ENCODE results near the gene TRDMT1. TPM values are rescaled to one million over a fixed set of nuclear protein-coding genes. Genes with fewer than 3 reads are reported as not detected.

Gene TRDMT1
- total RNA-seq, 1 donor from 2014 or later: 28.1 TPM

DNA sequence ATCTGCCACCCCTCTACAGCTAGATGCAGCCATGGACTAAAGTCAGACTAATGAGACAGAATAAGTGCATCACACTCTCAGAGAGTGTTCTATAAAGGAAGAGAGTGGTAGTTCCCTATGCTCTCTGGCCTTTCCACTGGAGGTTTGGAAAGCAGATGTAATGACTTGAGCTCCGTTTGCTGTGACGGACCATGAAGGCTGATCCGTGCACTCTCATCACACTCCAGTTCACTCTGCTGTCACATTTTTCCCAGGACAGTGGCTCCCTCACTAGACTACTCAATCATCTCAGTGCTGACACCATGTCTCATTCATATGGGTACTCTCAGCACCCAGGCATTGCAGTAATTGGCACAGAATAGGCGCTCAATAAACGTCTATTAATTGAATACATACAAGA, 20.4 kb downstream of the TRDMT1 start:
- DNase-seq (ENCODE audit: low spot score in 2 of 2): no peak
- FAIRE-seq: no peak

DNA sequence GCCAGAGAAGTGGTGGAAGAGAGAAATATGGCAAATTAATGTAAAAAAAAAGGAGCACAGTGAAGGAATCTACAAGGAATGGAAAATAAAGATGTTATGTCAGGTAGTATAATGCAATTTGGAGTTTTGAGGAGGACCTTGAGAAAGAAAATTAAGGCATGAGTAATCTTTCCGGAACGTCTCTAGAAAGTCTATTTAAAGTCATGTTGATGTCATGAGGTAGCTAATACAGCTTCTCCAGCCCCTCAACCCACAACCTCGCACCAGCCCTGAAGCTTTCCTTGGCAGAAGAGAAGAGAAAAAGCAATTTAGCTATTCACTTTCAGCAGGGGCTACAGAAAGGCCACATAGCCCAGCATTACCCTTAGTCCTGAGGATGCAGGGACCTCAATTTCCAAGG, 22.5 kb downstream of the TRDMT1 start:
- no peak for FAIRE-seq
- no peak for DNase-seq (ENCODE audit: low spot score in 2 of 2)

DNA sequence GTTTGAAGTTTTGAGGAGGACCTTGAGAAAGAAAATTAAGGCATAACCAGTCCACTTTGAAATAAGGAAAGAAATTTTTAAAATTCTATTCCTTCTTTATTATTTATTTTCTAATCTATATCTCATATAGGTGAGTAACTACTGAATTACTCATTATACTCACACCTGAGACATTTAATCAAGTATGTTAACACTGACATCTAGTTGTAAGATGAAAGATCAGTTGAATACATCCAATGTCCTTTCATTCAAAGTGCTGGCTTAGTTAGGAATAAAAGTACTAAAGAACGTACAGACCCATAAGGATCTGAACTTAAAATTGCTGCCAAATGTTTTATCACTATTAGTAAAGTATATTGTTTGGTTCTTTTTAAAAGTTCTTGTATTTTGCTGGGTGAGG, 23.5 kb downstream of the TRDMT1 start:
- DNase-seq (ENCODE audit: low spot score in 2 of 2): no peak
- no peak for FAIRE-seq

DNA sequence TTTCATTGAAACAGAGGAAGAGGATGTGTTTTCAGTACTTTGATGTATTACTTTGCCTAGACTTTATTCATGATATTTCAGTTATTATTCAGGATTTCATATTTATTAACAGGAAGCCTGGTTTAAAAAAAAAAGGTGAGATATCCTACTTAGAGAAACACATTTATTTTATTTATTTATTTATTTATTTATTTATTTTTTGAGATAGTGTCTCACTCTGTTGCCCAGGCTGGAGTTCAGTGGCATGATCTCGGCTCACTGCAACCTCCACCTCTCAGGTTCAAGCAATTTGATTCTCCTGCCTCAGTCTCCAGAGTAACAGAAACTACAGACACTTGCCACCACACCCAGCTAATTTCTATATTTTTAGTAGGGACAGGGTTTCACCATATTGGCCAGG, 24.5 kb downstream of the TRDMT1 start:
- no peak for DNase-seq (ENCODE audit: low spot score in 2 of 2)
- no peak for FAIRE-seq

DNA sequence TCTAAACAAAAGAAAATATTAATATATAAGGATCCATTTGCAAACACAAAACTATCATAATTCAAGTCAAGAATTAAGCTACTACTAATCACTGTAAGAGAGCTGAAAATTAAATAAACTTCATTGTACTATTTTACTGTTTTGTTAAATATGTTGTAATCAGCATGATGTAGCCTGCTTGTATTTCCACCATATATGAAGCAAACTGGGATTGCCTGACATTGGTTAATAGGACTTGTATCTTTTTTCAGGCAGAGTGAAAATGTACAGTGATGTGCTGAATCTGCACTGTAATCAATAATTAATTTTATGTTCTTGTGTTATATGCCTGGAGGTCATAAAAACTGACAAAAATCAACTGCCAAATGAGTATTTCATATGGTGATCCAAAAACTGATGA, 25.4 kb downstream of the TRDMT1 start:
- DNase-seq (ENCODE audit: low spot score in 2 of 2): no peak
- no peak for FAIRE-seq

DNA sequence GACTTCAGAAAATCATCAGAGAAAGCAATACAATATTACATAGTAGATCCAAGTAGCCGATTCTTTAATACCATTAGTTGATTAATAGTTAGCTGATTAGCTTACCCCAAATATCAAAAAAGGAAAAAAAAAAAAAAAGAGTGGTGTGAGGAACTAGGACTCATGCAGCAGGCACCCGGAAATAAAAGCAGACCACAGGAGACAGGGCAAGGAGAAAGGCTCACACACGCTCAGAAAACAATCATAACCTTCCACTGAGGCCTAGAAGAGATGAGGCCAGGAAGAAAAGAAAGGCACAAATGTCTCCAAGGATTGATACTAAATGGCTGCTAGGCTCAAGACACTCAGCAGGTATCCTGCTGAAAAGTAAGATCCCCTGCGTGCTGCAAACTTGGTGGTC, 25.9 kb downstream of the TRDMT1 start:
- FAIRE-seq (no peak), DNase-seq (ENCODE audit: low spot score in 2 of 2) (no peak)

DNA sequence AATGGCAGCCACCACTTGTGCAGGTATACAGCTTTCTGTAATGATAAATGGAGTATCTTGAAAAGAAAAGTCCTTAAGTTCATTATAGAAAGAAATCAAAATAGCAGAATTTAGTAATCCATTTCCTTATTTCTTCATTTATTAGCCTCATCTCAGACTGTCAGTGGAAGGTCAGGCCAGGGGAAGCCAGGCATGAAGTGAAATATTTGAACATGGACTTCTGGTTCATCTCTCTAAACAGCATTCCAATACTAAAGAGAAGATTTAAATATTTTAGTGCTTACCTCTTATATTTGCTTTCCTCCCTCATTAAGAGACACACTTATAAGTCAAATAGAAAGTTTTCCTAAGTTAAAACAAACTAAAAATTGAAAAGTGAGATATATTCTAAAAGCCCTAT, 26.8 kb downstream of the TRDMT1 start:
- no peak for DNase-seq (ENCODE audit: low spot score in 2 of 2)
- FAIRE-seq: no peak

DNA sequence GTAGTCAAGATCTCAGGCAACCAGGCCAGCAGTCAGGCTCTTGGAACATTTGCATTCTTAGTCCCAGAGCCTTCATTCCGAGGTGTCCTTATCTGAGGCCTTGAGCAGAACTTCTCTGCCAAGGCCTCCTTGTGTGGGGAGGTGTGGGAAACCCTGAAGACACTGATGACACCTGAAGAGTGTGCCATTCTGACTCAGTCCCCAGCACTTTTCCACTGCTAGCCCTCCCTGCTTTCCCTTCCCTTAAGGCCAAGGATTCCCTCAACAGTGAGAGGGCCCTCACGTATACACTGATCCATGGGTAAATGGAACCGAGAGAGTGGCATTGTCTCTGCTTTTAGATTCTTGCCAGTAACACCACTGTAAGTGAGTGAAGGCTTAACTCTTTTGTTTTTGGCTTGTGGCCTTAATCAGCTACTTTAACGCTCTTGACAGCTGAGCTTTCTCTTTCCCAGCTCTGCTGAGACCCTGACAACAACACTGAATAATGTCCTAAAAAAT, 30.3 kb downstream of the TRDMT1 start:
- FAIRE-seq (no peak), DNase-seq (ENCODE audit: low spot score in 2 of 2) (no peak)

DNA sequence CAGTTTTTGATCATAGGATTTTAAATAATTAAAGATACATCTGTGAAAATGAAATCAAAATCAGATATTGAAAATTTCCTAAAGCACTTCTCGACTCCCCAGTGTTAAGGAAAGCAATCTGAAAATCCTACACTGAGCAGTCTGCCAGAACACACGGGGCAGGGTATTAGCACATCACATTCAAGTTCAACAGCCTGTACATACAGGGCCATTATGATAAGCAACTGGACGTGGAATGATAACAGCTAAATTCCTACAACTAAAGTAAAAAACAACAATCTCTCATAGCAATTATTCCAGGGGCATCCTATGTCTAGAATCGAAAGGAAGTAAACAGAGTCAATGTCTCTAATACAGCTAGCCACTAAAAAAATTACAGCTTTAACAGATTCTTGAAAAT, 31.7 kb downstream of the TRDMT1 start:
- DNase-seq (ENCODE audit: low spot score in 2 of 2) (no peak), FAIRE-seq (no peak)

DNA sequence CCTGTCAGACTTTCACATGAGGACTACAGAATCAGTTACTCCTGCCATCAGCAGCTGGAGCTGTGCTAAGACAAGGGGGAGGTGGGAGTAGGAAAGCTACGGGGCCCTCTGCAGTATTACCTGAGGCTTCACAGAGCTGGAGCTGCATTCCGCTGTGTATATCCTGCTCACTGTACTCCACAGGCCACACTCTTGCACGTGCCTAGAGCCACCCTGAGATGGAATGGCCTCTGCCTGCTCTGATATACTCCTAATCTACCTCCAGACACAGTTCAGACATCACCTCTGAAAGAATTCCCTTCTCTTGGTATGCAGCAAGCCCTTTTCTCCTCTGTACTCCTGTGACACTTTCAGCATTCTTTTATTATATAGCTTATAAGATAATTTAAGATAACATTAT, 34.8 kb downstream of the TRDMT1 start:
- DNase-seq (ENCODE audit: low spot score in 2 of 2) (no peak), FAIRE-seq (no peak)

DNA sequence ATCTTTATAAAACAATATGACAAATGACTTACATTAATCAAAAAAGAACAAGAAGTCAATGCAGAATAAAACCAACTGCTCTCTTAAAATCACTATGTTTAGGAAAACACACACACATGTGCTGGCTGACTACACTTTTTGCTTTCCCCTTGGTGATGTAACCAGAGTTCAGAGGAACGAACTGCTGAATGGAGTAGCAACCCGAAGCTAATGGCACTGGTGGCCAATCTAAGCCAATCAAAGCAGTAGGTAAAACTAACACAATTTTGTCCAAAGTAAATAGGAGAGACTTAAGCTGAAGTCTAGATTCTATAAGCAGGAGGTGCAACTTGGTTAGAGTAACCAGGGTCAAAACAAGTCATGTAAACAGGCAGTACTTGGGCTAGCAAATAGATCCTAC, 38.6 kb downstream of the TRDMT1 start:
- FAIRE-seq (no peak), DNase-seq (ENCODE audit: low spot score in 2 of 2) (no peak)

DNA sequence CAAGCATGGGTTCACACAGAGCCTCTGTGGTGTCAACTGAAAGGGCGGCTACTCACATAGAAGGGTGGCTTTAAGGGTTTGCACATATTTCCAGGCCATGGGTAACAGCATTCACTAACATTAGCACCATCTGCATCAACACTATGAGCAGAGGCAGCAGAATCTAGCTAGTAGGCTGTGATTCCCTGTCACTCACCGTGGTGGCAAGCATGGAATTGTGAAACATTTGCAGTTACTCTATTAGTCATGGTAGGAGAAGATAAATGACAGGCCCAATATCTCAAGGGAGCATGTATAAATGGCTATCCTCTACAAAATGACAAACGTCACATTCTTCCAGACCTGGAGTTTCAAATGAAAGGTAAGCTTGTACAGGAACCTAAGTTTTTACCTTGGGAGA, 39.7 kb downstream of the TRDMT1 start:
- FAIRE-seq (no peak), DNase-seq (ENCODE audit: low spot score in 2 of 2) (no peak)

DNA sequence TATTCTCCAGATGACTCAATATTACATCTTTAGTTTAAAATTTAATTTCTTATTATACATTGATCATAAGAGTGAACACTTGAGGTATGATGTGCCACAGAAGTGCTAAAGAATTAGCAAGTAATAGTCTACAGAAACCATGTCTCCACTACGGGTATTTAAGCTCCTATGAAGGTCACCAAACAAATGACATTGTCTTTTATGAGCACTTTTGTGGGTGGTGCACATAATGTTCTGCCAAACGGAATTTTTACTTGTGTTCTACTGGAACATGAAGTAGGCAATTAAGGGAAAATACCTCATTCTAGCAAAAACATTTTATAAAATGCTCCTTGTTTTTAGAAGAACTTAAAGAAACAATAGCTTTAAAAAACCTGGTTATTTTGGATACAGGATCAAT, 44.4 kb downstream of the TRDMT1 start:
- FAIRE-seq (no peak), DNase-seq (ENCODE audit: low spot score in 2 of 2) (no peak)

DNA sequence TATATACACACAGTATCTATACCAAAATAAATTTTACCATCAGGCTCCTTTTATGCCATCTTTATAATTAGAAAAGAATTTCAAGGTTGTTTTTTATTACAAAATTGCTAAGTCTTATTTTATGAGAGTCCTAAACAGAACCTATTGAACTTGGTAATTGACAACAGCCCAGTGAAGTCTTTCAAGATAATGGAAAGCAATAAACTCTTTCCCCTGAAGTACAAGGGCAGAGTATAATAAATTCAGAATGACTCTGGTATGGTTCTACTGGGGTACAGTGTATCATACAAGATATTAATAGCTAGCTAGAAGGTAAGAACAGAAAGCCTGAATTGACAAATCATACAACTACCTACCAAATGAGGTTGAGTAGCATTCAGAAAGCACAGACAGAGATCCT, 45.6 kb downstream of the TRDMT1 start:
- DNase-seq (ENCODE audit: low spot score in 2 of 2) (no peak), FAIRE-seq (peak; percentile 28)

DNA sequence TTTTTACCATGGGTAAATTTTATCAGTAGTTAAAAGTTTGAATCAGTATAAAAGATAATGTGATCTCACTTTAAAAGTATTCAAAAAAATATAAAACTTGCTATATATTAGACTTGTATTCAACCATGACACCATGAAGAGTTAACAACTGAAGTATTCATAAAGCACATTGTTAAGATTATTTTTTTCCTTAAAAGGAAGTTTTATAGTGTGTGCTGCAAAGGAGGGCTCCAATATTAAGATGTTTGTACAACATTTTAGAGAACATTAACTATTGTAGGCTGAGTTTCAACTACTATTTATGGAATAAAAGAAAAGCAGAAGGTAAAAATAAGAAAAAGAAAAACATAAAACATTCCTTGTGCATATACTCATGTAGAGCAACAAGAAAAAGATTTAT, 47.4 kb downstream of the TRDMT1 start:
- FAIRE-seq (no peak), DNase-seq (ENCODE audit: low spot score in 2 of 2) (no peak)

DNA sequence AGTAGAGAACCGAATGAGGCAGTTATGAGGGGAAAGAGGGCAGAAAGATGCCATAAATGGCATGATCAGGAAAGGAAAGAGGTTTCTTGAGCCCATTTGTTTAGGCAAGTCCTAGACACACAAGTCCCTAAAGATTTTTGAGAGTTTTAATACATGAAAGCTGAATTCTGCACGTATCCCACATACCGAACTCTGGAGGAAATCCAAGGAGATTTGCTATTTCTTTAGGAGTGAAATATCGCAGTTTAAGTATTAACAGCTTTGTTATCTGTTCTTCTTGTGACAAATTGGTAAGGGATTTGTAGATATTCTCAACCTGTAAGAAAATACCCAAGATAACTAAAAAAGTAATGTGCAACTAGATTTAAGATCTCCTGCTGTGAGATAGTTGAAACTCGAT, 48.2 kb downstream of the TRDMT1 start:
- no peak for FAIRE-seq
- no peak for DNase-seq (ENCODE audit: low spot score in 2 of 2)

DNA sequence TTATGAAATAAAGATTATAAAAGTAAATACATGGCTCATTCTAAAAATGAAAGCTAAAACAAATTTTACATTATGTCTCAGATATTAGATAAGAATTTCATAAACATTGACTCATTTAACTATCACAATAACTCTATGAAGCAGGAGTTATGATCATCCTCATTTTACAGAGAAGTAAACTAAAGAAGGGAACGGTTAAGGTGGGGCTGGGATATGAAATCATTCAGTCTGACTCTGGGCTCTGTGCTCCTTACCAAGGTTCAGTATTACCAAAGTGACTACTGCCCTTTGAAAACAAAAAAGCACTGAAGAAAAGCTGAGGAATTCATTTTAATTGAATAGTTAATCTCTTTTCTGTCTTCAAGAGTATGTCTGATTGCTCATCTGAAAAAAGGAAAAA, 49.8 kb downstream of the TRDMT1 start:
- FAIRE-seq (no peak), DNase-seq (ENCODE audit: low spot score in 2 of 2) (no peak)

DNA sequence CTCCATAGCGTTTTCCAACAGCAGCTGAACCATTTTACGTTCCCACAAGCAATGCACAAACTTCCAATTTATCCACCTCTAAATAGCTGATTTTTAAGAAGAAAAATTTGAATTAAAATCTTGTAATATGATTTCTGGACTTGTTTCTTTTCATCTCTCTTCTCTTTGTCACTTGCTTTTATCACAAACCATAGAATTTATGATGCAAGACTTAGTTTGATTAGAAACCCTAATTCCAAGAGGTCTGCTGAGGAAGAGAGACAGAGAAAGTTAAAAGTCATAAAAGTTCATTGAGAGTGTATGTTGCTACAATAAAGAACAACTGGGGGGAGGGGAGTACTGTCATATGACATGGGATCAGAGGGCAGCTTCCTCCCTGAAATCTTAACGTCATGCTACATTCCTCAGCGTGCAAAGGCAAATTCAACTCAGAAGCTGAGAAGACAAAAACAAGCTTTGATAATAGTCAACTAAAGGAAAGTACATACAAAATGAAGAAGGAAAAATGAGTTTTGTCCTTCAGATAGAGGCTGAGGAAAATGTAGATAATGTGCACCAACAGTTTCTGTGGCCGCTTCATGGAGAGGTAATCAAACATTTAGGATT, 53.5 kb downstream of the TRDMT1 start:
- no peak for FAIRE-seq
- no peak for DNase-seq (ENCODE audit: low spot score in 2 of 2)

DNA sequence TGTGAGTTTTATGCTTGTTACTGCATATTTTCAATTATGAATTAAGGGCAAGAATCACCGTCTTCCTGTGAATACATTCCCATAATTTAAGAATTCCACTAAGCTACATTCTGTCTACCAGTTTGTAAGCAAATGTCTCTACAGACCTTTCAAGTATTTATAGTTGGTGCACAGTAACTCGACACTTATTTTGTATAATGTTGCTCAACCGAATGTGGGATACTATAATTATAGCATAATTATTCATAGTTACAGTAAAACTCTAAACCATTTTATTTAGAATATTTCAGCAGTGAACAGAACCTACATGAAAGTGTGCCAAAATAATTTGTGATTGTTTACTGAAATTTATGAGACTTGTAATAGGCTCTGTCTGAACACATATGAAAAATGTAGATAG, 54.6 kb downstream of the TRDMT1 start:
- DNase-seq (ENCODE audit: low spot score in 2 of 2) (no peak), FAIRE-seq (no peak)

DNA sequence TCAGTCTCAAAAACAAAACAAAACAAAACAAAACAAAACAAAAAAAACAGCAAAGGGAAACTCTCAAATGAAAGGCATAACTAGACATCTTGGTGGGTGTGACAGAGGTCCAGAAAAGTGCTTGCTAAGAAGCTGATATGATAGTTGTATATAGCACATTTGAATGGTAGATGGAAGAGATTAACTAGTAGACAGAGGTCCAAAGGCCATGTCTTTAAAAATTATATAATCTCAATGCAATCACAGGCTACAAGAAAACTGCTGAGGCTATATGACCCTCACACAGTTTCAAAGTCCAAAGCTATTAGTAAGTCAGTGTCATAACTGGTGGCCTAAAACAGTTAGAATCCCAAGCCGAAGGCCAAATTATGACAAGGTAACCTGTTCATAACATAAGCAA, 56.2 kb downstream of the TRDMT1 start:
- FAIRE-seq: no peak
- no peak for DNase-seq (ENCODE audit: low spot score in 2 of 2)

DNA sequence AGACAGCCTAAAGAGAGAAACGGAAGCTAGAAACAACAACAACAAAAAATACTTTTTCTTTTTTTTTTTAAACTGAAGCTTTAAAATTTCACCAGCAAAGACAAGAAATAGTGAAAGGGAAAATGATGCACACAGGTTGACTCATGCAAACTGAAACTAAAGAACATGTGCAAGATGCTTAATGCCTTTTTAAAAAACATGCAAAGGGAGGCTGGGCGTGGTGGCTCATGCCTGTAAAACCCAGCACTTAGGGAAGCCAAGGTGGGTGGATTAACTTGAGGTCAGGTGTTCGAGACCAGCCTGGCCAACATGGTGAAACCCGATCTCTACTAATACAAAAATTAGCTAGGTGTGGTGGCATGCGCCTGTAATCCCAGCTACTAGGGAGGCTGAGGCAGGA, 56.7 kb downstream of the TRDMT1 start:
- DNase-seq (ENCODE audit: low spot score in 2 of 2) (no peak), FAIRE-seq (no peak)

DNA sequence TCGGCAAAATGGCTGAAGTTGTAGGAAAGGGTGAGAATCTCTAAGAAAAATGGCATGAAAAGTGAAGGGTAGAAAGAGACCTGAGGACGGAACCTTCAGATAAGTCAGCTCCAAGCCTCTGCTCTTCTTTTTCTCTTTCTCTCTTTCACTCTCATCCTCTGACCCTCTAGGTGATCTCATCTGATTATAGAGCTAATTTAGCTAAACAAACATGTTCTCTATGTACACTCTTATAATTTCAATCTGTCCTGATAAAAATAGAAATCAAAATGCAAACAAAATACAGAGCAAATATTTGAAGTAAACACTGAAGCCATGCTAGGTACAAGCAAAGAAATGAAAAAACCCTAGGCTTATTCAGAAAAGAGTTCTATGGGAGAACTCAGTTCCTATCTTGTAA, 57.4 kb downstream of the TRDMT1 start:
- no peak for FAIRE-seq
- no peak for DNase-seq (ENCODE audit: low spot score in 2 of 2)

DNA sequence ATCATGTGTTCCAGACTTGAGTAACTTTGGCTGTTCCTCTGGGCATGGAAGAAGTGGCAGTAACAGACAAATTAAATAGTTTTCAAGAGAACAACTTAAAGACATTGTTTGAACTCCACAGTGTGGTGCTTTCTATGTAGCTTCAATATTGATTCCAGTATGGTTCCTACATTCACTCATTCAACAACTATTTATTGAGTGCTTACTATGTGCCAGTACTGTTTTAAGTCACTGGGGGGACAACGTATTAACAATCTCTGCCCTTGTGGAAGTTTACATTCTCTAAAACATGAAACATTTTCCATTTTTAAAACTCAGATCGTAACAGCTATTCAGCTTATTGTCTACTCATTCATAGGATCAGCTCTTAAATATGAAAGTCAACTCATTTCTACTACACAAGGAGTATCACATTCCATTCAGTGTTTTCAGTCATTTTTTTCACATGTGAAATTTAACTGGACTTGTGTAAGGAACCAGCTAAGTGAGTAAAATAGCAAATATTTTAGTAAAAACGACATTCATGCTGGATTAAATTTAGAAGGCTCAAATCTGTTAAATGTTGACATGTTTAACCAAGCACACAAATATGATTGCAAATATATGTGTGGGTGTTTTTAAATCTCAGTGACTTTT, 58.3 kb downstream of the TRDMT1 start:
- no peak for DNase-seq (ENCODE audit: low spot score in 2 of 2)
- FAIRE-seq: no peak

All from frontal cortex (tissue), 4 donors.